ENCODE results near the gene PRIMPOL. TPM values are rescaled to one million over a fixed set of nuclear protein-coding genes. Genes with fewer than 3 reads are reported as not detected.

PRIMPOL gene
- total and polyA plus RNA-seq, 5 donors from 2014 or later: 10.1 to 20.1 (median 16.5) TPM

Other genes with a start within 250 kb of the PRIMPOL start
- 63.4 TPM for gene IRF2, start 175.2 kb upstream of the PRIMPOL start, total RNA-seq
- gene IRF2, start 175.2 kb upstream of the PRIMPOL start, polyA plus RNA-seq: 100 to 1,000 TPM in 2 of 4 donors, 10 to 100 TPM in 2; 96.8 to 112 (median 102) TPM
- gene CASP3, start 291 bp upstream of the PRIMPOL start, total RNA-seq: 26.1 TPM
- 10 to 100 TPM; 11.5 to 19.3 (median 13.0) TPM for gene CASP3, start 291 bp upstream of the PRIMPOL start, polyA plus RNA-seq
- gene CENPU, start 84.4 kb downstream of the PRIMPOL start, total RNA-seq: 11.0 TPM
- 1 to 10 TPM; 2.5 to 6.9 (median 3.5) TPM for gene CENPU, start 84.4 kb downstream of the PRIMPOL start, polyA plus RNA-seq
- 21.0 TPM for gene ACSL1, start 176.2 kb downstream of the PRIMPOL start, total RNA-seq
- gene ACSL1, start 176.2 kb downstream of the PRIMPOL start, polyA plus RNA-seq: 1 to 10 TPM; 6.8 to 9.9 (median 8.2) TPM